Sigmoid colon (tissue), 7 donors: Measurements from ENCODE around the gene SDR39U1. TPM values are rescaled to one million over a fixed set of nuclear protein-coding genes. Genes with fewer than 3 reads are reported as not detected.

Experiments used
- DNase-seq: peaks from one replicate; pipeline ENCODE4 v3.0.0-alpha.2; 2019
- H3K27ac ChIP-seq, 4 donors: fragments of 200-600 bp; sonication (generic); one replicate each; pipeline ENCODE4 v1.5.1; 2016 to 2019; ENCODE audit warnings: mild to moderate bottlenecking in 1 of 4
- H3K27me3 ChIP-seq, 3 donors: fragments of 200-600 bp; sonication (generic); one replicate each; pipeline ENCODE4 v1.5.1; 2019; ENCODE audit warnings: mild to moderate bottlenecking in 1 of 3
- H3K36me3 ChIP-seq, 4 donors: fragments of 200-600 bp; sonication (generic); one replicate each; pipeline ENCODE4 v1.5.1; 2016 to 2019
- H3K4me1 ChIP-seq, 4 donors: fragments of 200-600 bp; sonication (generic); one replicate each; pipeline ENCODE4 v1.5.1; 2017 to 2019
- H3K4me3 ChIP-seq, 4 donors: fragments of 200-600 bp; sonication (generic); one replicate each; pipeline ENCODE4 v1.5.1; 2017 to 2019; ENCODE audit warnings: mild to moderate bottlenecking in 2 of 4, moderate library complexity in 1 of 4
- H3K9me3 ChIP-seq, 4 donors: fragments of 200-600 bp in 3 of 4; sonication (generic) in 3 of 4; one replicate each; pipeline versions ENCODE4 v1.5.1 to v1.6.1; 2013 to 2019
- CTCF ChIP-seq, 4 experiments: fragments of 450-650 bp in 3 of 4; fragments of 200-600 bp in 1 of 4; IDR thresholded peaks; one replicate each; pipeline ENCODE4 v1.5.1; 2016 to 2019; ENCODE audit warnings: antibody characterized with exemption in 4 of 4, mild to moderate bottlenecking in 3 of 4, moderate library complexity in 2 of 4
- EP300 ChIP-seq, 4 donors: sonication (generic); formaldehyde crosslinking; IDR thresholded peaks; one replicate each; pipeline ENCODE4 v1.6.1; 2017; ENCODE audit warnings: antibody characterized with exemption in 4 of 4
- POLR2A ChIP-seq, 2 donors: fragments of 450-650 bp; IDR thresholded peaks; one replicate each; pipeline ENCODE4 v1.6.1; 2016; ENCODE audit warnings: antibody characterized with exemption in 2 of 2, mild to moderate bottlenecking in 2 of 2, moderate library complexity in 2 of 2
- POLR2AphosphoS5 ChIP-seq, 4 donors: sonication (generic); formaldehyde crosslinking; IDR thresholded peaks; one replicate each; pipeline ENCODE4 v1.6.1; 2017; ENCODE audit warnings: antibody characterized with exemption in 4 of 4
- WGBS, 2 donors: extraction: QIAGEN DNeasy Blood & Tissue Kit; methylation state at CpG; one replicate each; pipeline ENCODE4 v1.1.7; 2013; 5-methylcytosine and 5-hydroxymethylcytosine counted together
- intact Hi-C: fragments of 100-400 bp; cut with DNase I; formaldehyde crosslinking; loops from one replicate; pipeline ENCODE4 v1.15.1; 2023
- polyA plus RNA-seq, 3 donors: library from polyadenylated mRNA; stranded (reverse); fragments of 200-250 nt; gene quantifications; one replicate each; pipeline ENCODE4 v1.2.3, GENCODE V29; 2013
- total RNA-seq, 4 donors: library from RNA; depleted of rRNA; stranded (reverse); fragments of >200 nt; gene quantifications; one replicate each; pipeline ENCODE4 v1.1.0, GENCODE V29; 2016
- donor health status: healthy with polysubstance abuse.
- donor health status: Bipolar disorder and iron deficiency.
- donor health status: healthy.

The SDR39U1 gene
- total and polyA plus RNA-seq, 7 donors = 30.3 to 57.3 (median 35.4) TPM

DNA sequence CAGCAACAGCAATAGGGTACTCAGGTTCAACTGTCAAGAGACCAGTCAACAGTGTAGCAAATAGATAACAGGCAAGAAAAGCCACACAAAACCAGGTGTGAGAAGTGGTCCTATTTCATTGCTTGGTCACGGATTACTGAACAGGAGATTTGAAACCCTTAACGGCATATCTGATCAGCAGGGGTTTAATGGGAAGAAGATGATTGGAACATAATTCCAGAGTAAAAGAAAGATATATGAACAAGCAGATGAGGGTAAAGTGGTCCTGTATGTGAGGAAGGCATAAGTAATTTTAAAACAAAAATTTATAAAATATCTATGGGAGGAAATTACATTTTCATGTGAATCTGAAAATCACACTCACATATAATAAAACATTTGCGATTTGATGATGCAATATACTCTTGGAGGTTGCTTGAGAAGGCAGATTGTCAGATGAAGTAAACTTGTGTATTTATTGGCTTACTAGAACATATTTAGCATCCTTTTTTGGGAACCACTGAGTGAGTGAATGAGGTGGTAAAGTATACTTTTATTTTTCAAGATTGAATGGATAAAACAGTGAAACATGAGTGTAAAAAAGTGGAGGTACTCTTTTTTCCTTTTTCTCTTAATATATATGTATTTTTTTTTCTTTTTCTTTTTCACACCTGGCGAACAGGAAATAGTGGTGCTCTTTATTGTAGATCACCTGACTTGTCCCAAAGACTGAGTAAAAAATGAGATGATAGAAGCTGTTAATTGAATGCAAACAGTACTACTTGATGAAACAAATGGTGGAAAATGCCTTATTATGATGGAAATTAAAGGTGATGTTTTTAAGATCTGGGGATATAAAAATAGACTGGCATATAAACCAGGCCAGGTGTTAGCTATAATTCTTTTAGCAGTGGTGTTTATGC, 21.6 kb upstream of the SDR39U1 start:
- no peak overlapping the region for H3K4me3 ChIP-seq
- WGBS, 2 donors = 18 to 56% methylated on average over 4 of the region's 4 CpGs
- H3K27ac ChIP-seq = no peak overlapping the region
- H3K9me3 ChIP-seq = no peaks in the 10 kb centered on the region
- no peaks in the 10 kb centered on the region for H3K4me1 ChIP-seq
- H3K36me3 ChIP-seq = no peaks in the 10 kb centered on the region
- intact Hi-C loops = no loop called here
- no peak for TF ChIP-seq POLR2A (IDR thresholded peaks at IDR 0.05)
- no peak for TF ChIP-seq EP300 (IDR thresholded peaks at IDR 0.05)
- TF ChIP-seq CTCF (IDR thresholded peaks at IDR 0.05) = no peak
- no peak for TF ChIP-seq POLR2AphosphoS5 (IDR thresholded peaks at IDR 0.05)
- H3K27me3 ChIP-seq = no peaks in the 10 kb centered on the region
- no peak for DNase-seq

GRCh38 chr14:24463017-24463883, 20.7 kb upstream of the SDR39U1 start:
- no peak for TF ChIP-seq EP300 (IDR thresholded peaks at IDR 0.05)
- TF ChIP-seq POLR2A (IDR thresholded peaks at IDR 0.05) = no peak
- no peak for TF ChIP-seq CTCF (IDR thresholded peaks at IDR 0.05)
- TF ChIP-seq POLR2AphosphoS5 (IDR thresholded peaks at IDR 0.05) = no peak
- Histone ChIP-seq H3K9me3 (no peaks in the 10 kb centered on the region), H3K27me3 (no peaks in the 10 kb centered on the region), H3K36me3 (no peaks in the 10 kb centered on the region), H3K27ac (no peak overlapping the region), H3K4me1 (no peaks in the 10 kb centered on the region), H3K4me3 (no peak overlapping the region)
- intact Hi-C loops = no loop called here
- no peak for DNase-seq
- WGBS, 2 donors = 24 to 48% methylated on average over 3 to 5 of the region's 5 CpGs

DNA sequence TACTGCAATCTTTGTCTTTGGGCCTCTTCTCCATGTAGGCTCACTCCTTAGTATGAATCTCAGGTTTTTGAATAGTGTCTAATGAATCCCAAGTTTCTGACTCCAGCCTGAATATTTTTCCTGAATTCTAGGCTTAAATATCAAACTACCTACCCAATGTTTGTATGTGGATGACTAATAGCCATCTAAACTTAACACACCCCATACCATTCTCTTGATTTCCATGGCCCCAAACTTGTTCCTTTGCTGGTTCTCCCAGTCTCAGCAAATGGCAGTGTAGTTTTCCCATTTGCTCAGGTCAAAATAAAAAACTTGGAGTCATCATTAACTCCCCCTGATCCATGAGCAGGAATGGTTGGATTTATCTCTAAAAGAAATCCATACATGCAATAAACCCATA, 18.8 kb upstream of the SDR39U1 start:
- no peak overlapping the region for H3K4me3 ChIP-seq
- TF ChIP-seq EP300 (IDR thresholded peaks at IDR 0.05) = no peak
- TF ChIP-seq POLR2A (IDR thresholded peaks at IDR 0.05) = no peak
- no peak for TF ChIP-seq CTCF (IDR thresholded peaks at IDR 0.05)
- no peak for TF ChIP-seq POLR2AphosphoS5 (IDR thresholded peaks at IDR 0.05)
- H3K27ac ChIP-seq = no peak overlapping the region
- no peaks in the 10 kb centered on the region for H3K27me3 ChIP-seq
- intact Hi-C loops = no loop called here
- no peaks in the 10 kb centered on the region for H3K36me3 ChIP-seq
- no peaks in the 10 kb centered on the region for H3K4me1 ChIP-seq
- DNase-seq = no peak
- no peaks in the 10 kb centered on the region for H3K9me3 ChIP-seq

GRCh38 chr14:24459331-24459730, 16.8 kb upstream of the SDR39U1 start:
- Histone ChIP-seq H3K36me3 (no peaks in the 10 kb centered on the region), H3K4me1 (no peaks in the 10 kb centered on the region), H3K9me3 (no peaks in the 10 kb centered on the region), H3K27ac (no peak overlapping the region), H3K27me3 (no peaks in the 10 kb centered on the region), H3K4me3 (no peak overlapping the region)
- no peak for DNase-seq
- TF ChIP-seq POLR2A (IDR thresholded peaks at IDR 0.05) (no peak), CTCF (IDR thresholded peaks at IDR 0.05) (no peak), EP300 (IDR thresholded peaks at IDR 0.05) (no peak), POLR2AphosphoS5 (IDR thresholded peaks at IDR 0.05) (no peak)
- WGBS, 2 donors = 93 to 97% methylated on average over 3 of the region's 3 CpGs
- intact Hi-C loops = no loop called here
